Activated CD8-positive, alpha-beta memory T cell treated with anti-CD3 and anti-CD28 coated beads, Interleukin-2, amount 50 U/mL, for 1 hour (primary cell): ENCODE measurements around the gene SEL1L.
"Not testable (repeated sequence)": the region's sequence is repeated elsewhere in the genome, so short reads cannot be mapped to it uniquely, and the experiment has no call there.

ENCODE experiments used
- DNase-seq: peaks from one replicate; pipeline ENCODE4 v3.0.0-alpha.2; 2020; ENCODE audit errors: extremely low read depth

Gene SEL1L

DNA sequence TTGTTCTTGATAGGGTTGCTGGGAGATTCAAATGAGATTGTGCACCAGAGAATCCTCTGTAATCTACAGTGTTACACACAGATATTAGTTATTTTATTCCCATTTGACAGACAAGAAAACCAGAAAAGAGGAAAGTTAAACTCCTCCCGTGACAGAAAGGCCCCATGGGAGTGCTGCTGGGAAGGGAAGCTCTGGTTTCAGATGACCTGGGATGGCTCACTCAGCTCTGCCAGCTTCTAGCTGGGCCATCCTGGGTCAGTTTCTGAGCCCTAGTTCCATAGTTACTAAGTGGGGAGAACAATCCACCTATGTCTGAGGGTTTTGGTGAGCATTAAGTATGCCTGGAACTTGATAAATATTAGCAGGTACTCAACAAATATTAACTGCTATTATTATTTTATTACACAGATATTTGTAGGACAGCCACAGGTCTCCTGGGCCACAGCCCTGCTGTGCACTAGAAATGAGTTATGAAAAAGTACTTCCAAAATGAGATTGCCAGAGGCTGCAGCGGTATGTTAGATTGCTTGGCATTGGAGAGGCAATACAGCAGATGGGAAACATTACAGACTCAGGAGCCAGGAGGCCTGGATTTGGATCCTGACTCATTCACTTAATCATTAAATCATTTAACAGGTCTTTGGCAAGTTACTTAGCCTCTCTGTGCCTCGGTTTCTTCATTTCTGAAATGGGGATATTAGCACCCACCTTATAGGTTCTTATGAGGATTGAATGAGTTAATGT, 86.5 kb downstream of the SEL1L start:
- no peak for DNase-seq

DNA sequence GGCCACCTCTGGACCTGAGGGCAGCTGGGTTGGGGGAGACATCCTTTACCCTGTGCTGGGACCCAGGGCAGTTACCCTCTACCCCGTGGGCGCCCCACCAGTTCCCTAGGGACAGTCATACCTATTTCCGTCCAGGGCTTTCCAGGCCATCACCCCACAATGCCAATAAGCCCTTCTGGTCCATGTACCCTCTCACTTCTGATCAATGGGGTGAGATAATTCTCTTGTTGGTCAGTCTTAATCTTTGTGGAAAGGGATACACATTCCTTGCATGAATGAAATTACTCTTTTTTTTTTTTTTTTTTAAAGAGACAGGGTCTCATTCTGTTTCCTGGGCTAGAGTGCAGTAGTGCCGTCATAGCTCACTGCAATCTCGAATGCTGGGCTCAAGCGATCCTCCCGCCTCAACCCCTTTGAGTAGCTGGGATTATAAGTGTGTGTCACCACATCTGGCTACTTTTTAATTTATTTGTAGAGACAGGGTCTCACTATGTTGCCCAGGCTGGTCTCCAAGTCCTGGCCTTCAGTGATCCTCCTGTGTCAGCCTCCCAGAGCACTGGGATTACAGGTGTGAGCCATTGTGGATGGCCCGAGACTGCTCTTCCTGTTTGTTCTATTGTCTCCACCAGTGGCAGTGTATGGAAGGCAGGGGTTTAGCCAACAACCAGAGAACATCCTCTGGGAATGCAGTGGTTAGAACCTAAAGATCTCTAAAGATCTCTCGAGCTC, 87.2 kb downstream of the SEL1L start:
- DNase-seq = no peak

DNA sequence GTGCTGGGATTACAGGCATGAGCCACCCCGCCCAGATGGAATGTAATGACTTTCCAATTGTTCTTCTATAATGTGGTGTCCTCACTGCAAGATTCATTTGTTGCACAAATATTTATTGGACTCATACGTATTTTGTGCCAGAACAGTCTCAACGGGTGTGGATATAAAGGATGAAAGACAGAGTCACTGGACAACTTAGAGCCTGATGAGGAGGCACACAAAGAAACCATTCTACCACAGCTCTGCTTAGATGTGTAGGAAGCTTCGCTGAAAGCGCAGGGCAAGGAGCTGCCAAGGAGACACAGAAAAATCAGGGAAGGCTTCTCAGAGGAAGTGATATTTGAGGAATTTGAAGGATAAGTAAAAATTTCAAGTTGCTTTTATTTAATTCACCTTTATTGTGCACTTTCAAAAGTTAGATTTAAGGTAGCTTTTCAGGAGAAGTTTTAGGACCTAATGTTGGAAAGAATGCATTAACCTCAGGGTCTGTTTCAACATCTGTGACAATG, 92.0 kb downstream of the SEL1L start:
- DNase-seq = no peak

DNA sequence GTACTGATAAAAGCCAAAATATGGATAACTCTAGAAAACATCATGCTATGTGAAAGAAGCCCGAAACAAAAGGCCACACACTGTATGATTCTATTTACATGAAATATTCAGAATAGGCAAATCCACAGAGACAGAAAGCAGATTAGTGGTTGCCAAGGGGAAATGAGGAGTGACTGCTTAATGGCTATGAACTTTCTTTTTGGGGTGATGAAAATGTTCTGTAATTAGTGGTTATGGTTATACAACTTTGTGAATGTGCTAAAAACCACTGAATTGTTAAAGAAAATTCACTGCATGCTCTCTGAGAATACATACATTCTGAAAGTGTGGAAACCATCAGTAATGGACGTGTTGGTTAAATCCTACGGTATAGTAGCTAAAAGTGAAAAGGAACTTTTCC, 93.6 kb downstream of the SEL1L start:
- no peak for DNase-seq

DNA sequence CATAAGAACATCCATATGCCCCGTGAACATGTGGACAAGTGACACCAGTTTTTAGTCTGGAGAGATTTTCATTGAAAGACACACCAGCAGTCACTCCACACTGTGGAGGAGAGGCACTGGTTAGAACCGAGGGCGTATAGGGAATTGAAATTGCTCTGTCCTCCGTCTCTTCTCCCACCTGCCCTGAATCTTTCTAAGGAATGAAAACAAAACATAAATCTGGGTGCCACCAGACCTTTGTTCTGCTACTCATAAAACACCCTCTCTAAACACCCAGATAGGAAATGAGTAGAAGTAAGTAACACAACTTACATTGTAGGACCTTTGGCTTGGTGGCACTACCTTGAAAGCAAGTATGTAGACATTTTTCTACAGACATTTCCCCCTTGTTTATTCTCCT, 96.4 kb downstream of the SEL1L start:
- DNase-seq = no peak

DNA sequence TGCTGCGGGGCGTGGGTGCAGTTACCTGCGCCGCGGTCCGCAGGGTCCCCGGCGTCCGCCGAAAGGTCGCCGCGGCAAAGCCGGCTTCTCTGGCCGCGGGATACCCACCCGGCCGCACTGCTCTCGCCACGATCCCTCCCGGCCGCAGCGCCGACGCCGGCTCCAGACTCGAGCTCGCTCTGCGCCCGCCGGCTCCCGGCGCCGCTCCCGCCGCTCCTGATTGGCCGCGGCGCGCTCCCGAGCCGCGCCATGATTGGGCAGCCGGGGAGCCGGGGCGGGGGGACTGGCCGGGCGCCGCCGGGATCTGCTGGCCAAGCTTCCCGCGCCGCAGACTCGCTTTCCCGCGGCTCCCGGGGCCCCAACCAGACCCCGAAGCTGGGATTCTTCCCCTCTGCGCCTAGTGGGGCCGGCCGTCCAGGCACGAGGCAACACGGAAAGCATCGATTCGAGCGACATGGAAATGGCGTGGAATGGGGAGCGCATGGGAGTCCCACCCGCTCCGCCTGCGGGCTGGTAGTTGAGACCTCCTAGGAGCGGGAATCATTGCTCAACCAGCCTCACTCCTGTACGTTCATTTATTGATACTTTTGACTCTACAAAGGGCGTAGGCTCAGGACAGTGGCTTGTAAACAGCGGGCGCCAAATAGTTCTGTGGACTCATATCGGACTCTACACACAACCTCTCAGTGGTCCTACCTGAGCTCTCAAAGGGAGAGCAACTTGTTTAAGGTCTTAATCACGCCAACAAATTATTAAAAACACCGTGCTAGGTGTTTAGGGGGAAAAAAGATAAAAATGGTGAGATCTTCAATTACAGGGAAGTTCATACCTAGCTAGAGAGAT, 97.1 kb downstream of the SEL1L start:
- DNase-seq = no peak

DNA sequence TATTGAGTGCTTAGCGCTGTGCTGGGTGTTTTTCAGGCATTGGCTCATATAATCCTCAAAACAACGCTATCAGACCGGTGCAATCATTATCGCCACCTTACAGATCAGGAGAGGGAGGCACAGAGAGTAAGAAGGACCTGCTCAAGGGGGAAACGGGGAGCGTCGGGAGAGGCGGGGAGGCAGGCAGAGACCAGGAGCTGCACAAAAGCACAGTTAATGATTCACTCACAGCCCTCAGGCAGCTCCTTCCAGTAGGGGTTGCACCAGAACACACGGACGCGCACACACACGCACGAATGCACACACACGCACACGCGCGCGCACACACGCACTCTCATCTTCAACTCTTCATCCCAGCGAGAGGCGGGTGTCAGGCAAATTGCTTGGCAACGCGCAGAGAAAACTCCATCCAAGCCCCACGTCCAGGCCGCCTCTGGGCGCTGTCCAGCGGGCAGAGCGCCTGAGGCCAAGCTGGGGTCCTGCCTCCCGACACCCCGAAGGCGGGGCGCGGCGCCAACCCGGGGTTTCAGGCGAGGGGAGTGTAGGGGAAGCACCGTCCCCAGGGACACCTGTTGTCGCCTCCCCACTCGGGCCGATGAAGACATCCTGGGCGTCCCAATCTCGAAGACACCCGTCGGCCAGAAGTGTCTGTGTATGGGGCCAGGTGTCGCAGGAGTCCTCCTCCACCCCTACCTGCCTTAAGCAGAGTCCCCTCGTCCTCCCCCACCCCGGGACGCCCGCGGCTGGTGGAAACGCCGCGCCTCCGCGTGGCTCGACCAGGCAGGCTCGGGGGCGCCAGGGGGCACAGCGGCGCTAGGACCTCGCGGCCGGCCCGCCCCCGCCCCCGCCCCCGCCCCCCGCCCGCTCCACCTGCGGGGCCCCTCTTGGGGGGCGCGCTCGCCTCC, 98.0 kb downstream of the SEL1L start:
- DNase-seq = no peak

DNA sequence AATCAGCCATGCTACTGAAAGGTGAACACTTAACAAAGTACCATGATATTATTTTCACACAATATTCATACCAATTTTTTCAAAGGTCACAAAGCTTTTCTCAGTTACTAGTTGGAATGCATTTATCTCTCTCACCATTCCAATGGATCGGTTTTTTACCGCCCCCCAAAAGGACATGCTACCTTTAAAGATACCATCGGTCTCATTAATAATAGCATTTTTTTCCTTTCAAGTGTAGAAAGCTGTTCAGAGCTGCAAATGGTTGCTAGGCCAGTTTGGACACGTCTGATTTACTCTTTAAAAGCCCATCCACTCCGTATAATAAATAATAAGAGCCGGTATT, 98.6 kb downstream of the SEL1L start:
- no peak for DNase-seq

DNA sequence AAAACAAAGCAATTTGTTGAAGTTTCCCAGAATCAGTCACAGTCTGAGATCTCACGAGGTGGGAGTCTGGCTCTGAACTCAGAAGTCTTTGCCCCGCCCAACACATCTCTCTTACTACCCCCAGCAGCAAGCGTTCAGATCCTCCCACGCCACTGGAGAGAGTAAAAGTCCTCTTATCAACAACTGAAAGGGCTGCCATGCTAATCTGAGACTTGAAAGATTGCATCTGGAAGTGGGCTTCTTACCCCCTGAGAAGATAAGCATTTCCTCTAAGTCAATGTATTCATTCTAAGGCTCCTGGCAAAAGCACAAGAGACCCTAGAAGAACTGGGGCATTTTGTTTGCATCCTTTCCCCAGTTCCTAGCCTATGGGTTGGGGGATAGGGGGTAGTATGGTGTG, 99.4 kb downstream of the SEL1L start:
- no peak for DNase-seq

DNA sequence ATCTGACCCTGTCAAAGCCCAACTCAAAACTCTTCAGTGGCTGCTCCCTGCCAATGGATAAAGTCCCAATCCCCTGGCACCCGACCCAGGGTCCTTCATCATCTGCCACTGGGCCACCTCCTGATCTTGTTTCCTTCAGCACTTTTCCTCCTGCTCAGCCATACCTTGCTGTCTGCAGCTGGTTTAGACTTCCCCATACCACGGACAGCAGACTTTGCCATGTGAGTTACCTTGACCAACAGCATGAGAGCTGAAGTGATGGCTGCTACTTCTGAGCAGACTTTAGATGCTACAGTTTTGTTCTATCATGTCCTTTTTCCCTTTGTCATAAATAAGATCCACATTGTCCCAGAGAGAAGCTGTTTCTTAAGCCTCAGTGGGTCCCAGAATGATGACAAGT, 100.3 kb downstream of the SEL1L start:
- no peak for DNase-seq

DNA sequence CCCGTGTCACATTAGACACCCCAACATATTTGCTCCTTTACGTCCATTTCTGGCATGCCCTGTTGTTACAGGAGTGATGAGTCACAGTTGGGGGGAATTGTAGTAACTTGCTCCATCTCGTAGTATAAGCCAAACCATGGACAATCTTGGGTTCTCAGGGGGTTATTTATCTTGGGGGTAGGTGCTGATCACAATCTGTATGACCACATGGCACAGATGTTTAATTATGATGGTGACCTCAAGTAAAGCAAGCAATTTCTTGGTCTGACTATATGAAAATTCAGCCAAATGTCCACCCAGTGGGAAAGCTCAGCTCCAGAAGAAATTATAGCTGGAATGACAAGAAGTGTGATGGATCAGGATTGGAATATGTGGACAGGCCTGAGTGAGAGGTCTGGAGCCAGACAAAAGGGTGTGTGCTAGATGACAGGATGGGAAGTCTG, 101.4 kb downstream of the SEL1L start:
- no peak for DNase-seq

DNA sequence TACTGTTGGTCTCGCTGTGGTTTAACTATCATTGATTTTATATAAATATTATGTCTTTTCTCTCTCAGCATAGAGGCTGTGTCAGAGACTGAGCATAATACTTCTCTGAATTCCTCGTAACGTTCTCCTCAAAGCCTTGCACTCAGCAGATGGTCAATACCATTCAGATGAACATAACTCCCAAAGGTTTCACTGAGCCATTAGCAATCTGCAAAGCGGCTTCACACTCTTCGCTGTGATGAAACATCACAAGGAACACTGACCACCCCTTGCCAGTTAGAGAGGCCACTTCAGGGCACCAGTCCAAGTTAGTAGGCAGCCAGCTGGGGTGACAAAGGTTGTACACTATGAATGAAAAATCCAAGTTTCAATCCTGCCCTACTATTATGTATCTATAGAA, 103.4 kb downstream of the SEL1L start:
- DNase-seq = no peak

DNA sequence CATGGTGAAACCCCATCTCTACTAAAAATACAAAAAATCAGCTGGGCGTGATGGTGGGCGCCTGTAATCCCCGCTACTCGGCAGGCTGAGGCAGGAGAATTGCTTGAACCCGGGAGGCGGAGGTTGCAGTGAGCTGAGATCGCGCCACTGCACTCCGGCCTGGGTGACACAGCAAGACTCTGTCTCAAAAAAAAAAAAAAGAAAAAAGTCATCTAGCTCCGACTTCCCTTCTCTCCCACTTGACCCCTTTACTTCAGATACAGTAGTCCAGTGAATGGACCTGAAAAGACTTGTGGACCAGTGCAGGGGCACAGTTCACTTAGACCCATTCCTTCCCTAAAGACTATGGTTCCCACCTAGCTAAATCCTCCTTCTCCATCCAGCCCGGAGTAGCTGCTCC, 103.9 kb downstream of the SEL1L start:
- DNase-seq = not testable (repeated sequence)

DNA sequence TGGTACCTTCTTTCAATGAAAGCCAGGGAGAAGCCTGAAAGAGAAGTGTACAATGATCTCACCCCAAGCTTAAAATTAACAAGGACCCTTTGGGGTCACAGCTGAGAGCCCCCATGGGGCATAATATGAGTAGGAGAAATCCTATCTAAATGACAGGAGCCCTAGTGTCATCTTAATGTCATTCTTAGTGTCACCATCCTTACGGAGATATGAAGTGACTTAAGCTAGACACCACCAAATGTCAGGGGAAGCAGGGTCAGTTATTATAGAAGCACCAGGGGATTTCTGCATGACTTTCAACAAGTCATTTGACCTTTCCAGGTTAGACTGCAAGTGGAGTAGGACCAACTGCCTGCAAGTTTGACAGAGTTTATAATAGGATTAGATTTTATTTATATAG, 104.6 kb downstream of the SEL1L start:
- no peak for DNase-seq

DNA sequence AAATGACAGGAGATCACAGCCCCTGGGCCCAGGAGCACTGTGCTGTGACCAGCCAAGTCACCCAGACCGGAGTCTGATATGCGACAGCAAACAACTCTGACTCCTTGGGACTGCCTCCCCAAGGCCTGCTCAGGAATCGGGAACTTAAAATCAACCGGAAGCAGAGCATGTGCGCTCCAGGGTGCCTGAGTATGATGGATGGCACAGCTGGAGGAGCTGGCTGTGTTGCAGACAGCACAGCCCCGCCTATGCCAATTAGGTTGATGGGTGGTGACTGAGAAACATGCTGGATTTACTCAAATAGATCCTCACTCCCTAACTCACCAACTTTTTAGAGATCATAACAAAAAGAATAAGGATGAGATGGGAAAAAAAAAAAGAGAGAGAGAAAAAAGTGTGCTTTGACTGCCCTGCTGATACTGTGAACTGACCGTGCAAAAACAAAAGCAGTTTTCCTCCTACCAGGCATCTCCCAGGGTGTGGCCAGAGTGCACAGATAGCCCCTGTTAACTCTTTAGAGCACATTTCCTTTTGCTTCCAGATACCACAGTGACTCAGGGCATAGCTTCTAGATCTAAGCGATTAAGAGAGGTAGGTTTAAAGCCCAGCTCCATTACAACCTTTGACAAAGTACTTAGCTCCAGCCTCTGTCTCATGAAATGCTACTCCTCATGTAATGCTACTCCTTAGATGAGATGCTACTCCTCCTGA, 106.2 kb downstream of the SEL1L start:
- no peak for DNase-seq

DNA sequence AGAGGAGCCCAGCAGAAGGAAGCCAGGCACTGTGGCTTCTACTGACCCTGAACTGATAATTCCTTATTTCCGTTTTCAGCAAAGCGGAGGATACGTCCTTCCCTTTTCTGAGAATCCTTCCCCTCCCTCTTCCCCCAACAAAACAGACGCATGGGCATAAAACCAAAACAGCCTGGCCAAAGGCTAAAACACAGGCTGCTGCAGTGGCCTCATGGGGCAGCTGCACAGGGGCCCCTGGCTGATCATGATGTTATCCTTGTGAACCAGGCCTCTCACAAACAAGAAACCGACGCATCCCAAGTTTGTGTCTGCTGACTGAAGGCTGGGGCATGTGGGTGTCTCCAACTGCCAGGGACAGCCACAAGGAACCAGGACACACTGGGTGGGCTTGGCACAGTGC, 110.1 kb downstream of the SEL1L start:
- DNase-seq = no peak
